GM21717 (cell line): ENCODE results near the gene CEP89.
"Not testable (repeated sequence)": the region's sequence is repeated elsewhere in the genome, so short reads cannot be mapped to it uniquely, and the experiment has no call there.

Experiments used
- ATAC-seq: cut with Tn5 transposase; IDR thresholded peaks from one replicate; pipeline ENCODE4 v1.9.1; 2021; ENCODE audit warnings: mild to moderate bottlenecking, moderate library complexity; ENCODE audit not compliant: unreplicated experiment

CEP89 gene

DNA sequence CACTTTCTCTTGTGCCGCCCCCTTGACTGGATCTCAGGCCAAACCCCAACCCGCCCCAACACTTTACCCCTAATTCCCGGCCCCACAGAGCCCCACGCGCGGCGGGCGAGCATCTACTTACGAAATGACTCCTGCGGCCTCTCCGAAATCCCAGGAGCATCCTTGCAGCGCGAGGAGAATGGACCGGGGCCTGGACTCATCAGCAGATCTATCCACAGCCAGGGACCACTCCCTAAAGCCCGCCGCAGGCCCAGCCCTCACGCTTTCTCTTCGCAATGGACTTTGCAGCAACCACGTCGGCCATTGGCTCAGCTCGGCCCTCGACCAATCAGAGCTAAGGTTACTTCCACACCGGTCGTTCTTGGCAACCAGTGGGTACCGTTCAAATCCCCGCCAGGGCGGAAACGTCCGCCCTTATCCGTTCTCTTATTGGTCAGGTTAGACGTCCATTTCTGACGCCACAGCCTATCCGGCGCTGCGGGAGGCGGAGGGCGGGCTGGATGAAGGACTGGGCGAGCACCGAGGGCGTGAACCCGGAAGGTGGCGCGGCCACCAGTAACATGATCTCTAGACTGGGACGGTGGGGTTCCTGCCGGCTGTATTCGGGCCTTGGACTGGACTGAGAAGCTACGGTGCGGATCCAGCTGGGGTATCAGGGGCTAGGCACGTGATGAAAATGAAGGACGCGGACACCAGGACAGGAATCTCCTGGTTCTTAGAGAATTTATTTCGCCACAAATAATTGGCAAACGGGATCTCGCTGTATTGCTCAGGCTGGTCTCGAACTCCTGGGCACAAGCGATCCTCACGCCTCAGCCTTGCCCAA, at the start of gene CEP89, which contains the start of gene FAAP24:
CEP89 (minus strand) TSS at position 244 of the 826 bp plus-strand sequence; CDS start at position 160, 84 bp downstream.
FAAP24 (plus strand) TSS at position 528 of the 826 bp plus-strand sequence. CDS start 955 bp downstream, outside the sequence.
- peak; percentile 95 for ATAC-seq

DNA sequence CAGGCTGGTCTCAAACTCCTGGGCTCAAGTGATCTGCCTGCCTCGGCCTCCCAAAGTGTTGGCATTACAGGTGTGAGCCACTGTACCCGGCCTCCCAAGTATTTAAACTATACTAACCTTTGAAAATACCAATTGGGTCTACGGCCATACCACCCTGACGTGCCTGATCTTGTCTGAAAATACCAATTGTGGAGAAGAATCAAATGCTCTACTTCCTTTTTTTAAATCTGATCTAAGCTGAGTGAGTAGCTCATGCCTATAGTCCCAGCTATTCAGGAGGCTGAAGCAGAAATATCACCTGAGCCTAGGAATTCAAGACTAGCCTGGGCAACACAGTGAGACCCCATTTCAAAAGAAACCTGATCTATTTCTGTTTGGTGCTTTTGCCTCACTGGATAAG, 39.1 kb upstream of the CEP89 start:
- not testable (repeated sequence) for ATAC-seq

DNA sequence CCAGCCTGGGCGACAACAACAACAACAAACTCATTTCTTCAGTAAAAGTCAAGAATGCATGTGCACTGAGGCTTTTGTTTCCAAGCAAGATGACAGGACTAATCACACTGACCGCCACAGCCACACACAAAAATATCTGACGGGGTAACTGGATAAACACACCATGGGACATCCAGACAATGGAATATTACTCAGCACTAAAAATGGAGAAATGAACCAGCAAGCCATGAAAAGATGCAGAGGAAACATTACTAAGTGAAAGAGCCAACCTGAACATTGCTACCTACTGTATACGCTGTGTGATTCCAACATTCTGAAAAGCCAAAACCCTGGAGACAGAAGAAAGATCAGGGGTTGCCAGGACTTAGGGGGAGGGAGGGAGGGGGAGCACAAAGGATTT, 37.0 kb upstream of the CEP89 start:
- ATAC-seq: no peak

DNA sequence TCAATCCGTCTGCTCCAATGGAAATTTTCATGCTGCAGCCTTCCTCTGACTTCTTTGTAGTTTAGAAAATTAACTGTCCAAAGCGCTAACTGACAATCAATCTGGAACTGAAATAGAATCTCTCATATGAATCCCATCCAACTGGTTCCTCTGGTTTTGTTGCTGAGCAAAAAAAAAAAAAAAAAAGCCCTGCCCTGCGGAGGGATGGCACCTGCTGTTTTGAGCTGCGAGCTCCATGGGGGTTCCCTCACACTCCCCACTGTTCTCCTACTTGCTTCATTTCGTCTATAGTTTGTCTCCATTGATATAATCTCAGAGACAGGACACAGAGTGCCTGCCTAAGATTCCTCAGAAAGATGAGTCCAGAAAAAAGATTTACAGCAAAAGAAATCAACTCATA, 33.7 kb upstream of the CEP89 start:
- ATAC-seq: no peak

DNA sequence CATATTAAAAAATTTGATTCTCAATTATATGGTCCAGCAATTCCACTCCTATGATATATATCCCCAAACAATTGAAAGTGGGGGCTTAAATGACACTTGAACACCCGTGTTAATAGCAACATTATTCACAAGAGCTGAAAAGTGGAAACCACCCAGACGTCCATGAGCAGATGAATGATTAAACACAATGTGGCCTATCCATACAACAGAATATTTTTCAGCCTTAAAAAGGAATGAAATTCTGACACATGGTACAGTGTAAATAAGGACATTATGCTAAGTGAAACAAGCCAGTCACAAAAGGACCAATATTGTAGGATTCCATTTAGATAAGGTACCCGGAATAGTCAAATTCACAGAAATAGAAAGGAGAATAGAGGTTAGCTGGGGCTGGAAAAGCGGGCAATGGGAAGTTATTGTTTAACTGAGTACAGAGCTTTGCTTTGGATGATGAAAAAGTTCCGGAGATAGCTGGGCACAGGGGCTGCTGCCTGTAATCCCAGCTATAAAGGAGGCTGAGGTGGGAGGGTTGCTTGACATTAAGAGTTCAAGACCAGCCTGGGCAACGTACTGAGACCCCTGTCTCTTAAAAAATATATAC, 31.8 kb upstream of the CEP89 start:
- not testable (repeated sequence) for ATAC-seq

DNA sequence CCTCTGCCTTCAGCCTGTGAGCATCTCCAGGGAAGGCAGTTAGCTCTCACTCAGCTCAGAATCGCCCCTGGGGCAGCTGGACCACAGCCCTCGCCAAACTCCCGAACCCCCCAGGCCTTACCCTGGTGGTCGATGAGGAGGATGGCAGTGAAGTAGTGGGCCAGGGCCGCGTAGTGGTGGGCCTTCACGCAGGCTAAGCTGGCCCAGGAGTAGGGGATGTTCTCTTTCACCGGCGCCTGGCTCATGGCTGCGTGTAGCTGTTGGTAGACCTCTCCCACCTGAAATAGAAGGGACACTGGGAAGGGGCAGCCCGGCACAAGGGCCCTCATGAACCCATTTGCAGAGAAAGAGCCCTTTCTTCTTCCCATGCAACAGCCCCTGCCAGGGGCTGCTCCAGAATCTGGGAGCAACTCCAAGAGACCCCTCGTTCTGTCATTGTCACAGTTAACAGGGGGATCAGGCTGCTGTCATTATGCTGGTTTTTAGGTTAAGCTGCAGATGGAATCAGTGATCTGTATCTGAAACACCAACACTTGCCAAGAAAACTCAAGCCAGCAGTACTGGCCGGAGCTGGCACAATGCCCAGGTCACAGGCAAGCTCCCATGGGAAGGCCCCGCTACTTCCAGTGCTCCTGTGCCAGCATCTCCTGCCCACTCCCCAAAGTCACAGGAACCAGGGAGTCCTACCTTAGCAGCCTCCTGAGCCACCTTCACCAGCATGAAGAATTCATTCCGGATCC, 30.5 kb upstream of the CEP89 start:
- ATAC-seq: not testable (repeated sequence)

DNA sequence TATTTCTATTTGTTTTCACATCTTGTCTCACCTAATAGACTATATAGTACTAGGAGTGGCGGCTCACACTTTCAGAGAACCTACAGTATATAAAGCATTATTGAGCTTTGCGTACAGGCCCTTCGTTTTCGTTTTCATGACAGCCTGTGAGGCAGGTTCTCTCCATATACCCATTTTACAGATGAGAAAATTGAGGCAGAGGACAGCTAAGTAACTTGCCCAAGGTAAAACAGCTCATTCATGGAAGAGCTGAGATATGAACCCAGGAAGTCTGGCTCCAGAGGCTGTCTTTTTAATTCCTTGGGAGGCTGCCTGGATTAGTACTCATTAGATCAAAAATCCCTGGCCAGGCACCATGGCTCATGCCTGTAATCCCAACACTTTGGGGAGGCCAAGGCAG, 29.2 kb upstream of the CEP89 start:
- no peak for ATAC-seq

DNA sequence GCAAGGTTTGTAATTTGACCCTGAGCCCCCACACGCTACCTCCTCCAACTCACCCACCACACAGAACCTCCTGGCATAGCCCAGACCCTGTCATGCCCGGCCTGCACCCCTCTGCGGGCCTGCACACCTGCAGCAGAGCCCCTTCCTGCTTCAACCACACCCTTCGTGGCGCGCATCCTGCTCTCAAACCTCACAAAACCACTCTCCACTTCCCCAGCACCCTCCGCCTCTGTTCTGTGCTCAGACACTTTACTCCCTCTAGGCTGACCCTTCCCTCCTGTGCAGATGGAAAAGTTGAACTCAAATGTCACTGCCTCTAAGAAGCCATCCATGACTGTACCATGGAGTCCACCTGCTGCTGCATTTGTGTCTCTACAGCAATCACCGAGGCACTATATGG, 28.8 kb upstream of the CEP89 start:
- no peak for ATAC-seq

DNA sequence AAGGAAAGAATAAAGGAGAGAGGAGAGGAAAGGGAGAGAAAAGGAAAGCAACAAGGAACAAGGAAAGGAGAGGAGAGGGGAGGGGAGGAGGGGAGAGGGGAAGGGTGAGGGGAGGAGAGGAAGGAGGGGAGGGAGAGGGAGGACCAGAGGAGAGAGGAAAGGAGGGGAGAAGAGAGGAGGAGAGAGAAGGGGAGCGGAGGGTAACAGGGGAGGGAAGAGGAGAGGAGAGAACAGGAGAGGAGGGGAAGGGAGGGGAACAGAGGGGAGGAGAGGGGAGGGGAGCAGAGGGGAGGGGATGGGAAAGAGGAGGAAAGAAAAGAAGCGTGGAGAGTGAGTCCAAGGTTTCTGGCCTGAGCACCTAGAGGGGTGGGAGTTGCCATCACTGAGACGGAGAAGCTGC, 27.0 kb upstream of the CEP89 start:
- ATAC-seq: no peak

DNA sequence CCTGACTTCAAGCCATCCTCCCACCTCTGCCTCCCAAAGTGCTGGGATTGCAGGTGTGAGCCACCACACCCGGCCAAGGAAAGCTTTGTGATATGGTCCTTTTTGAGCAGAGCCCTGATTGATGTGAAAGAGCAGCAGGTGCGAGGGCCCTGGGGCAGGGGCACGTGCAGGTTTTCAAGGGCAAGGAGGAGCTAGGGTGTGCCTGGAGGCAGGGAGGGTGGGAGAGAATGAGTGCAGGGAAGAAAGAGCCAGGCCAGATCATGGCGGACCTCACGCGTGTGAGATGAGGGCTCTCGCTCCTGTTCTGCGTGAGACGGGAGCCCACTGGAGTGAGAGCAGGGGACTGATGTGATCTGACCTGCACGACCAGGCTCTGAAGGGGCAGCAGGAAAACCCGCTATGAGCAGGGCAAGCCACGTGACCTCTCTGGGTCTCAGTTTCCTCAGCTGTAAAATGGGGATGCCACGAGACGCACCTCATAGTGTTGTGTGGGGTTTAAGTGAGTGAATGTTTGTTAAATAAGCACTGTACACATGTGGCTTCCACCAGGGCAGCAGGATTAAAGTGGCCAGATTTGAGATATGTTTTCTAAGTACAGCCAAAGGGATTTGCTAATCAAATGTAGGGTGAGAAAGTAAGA, 26.1 kb upstream of the CEP89 start:
- ATAC-seq: no peak

DNA sequence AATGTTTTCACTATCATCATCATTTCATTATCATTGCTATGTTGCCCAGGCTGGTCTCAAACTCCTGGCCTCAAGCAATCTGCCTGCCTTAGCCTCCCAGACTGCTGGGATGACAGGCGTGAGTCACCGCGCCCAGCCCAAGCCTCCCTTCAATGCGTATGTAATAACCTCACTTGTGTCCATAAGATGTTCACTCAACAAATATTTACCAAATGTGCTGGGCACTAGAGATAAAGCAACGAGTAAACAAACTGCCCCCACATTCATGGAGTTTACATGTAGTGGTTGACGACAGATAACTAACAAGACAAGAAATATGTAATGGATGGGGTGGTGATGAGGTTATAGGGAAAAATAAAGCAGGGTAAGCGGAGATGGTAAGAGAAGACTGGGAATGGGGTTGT, 25.3 kb upstream of the CEP89 start:
- ATAC-seq: not testable (repeated sequence)

DNA sequence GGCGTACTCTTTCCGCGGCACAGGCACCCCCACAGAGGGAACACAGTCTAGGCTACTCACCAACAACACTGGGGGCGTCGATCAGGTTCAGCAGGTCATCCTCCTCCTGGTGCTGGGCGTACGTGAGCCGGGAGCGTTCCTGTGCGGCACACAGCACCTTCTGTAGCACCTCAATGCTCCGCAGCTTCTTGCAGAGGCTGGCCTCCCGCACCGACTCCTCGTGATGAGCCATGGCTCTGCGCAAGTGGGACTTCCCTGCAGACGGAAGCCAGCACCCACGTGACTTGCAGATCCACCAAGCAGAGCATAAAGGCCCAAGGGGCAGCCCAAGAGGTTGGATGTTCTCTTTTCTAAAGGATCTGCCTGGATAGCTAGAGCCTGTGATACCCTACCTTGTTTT, 24.2 kb upstream of the CEP89 start:
- not testable (repeated sequence) for ATAC-seq

DNA sequence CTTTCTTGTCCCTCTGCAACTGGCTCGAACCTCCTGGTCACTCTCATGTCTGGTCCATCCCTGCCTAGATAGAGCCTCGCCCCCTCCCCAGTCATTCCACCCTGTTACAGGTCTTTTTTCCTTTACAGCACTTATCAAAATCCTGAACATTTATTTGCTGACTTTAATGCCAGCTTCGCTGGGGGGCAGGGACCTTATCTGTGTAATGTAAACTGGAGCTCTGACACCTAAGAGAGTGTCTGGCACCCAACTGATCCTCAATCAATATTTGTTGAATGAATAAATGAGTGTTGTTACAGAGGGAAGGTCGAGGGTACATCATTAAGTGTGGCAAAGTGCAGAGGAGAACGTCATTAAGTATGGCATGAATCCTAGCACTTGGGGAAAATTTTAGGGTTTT, 17.0 kb upstream of the CEP89 start:
- no peak for ATAC-seq

DNA sequence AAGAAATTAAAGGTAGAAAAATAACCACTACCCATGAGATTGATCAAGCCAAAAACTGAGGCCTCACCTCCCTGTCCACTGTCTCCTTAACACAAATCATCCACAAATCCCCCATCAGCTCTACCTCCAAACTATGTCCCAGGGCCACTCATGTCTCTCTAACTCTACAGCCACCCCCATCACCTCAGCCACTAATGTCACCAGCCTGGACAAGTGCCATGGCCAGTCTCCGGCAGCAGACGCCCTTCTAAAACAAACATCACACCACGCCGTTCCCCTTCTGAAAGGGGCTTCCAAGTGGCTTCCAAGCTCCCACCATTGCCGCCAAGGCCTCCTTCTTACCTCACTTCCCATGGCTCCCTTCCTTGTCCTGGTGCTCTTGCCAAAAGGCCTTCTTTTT, 16.5 kb upstream of the CEP89 start:
- not testable (repeated sequence) for ATAC-seq

DNA sequence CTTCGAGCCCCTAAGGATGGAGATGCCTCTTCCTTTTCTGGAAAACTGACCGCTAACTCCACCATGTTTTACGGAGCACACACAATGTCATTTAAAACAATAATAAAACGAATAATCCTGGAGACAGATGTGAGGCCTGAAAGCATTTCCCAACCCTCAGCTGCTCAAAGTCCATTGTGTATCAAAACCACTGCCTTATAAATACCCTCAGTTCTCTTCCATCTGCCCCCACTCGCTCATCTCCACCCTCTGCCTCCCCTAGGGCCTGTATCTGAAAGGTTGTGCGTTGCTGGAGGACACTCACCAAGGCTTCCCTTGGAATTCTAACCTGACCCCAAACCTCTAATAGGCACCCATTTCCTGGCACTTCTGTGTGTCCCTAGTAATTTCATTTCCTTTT, 10.7 kb upstream of the CEP89 start:
- ATAC-seq: not testable (repeated sequence)

DNA sequence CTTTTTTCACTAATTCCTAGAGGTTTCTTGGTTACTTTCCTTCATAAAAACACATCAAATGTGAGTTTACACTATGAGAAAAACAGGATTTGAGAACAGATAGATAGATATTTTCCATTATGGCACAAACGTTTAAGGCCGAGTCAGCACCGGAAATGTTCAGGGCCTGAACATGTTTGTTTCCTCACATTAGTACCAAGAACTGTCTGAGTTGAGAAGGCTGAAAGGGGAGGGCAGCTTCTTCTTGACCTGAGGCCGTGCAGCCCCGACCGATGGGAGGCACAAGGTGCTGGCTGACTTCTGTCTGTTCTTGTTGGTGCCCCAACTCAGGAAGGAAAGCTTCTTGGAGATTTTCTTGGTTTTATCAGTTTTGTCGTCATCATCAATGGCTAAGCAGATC, 8.0 kb upstream of the CEP89 start:
- ATAC-seq: not testable (repeated sequence)

DNA sequence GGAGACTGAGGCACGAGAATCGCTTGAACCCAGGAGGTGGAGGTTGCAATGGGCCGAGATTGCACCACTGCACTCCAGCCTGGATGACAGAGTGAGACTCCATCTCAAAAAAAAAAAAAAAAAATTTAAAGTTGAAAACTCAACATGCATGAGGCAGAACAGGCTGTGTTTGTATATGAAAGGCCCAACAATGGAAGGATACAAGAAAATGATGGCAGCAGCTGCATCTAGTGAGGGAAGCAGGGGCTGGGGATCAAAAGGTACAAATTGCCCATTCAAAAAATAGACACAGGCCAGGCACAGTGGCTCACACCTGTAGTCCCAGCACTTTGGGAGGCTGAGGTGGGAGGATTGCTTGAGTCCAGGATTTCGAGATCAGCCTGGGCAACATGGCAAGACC, 6.1 kb upstream of the CEP89 start:
- not testable (repeated sequence) for ATAC-seq

DNA sequence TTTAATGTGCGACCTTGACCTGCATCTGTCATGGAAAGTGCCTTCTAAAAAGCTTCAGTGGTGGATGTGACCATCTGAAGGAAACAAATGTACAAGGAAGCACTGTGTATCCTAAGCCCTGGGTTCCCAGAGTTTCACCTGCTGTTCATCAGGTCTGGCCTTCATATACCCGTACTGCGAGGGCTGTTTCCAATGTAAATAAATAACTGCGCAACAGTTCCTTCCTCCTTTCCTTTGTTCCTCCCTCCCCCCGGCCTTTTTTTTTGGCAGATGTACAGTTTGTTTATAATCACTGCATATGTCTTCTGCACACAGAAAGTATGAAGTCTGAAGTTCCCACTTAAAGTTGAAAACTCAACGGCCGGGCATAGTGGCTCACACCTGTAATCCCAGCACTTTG, 5.5 kb upstream of the CEP89 start:
- ATAC-seq: no peak

DNA sequence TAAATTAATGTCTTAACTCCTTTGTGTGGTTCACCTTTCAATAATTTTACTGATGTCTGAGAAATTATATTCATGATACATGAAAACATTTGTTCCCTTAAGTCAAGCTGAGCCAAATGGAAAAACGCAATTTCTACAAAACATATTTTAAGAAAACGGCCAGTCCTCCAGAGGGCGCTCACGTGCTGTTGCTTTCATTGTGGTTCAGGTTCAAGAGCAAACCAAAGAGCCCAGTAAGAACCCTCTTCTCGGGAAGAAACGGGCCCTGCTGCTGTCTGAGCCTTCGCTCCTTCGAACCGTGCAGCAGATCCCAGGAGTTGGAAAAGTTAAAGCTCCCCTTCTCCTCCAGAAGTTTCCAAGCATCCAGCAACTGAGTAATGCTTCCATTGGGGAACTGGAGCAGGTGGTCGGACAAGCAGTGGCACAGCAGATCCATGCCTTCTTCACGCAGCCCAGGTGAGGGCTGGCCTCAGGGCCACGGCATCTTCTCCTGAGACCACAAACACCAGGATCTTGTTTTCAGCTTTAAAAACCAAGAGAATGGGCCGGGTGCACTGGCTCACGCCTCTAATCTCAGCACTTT, 4.6 kb upstream of the CEP89 start:
- no peak for ATAC-seq

DNA sequence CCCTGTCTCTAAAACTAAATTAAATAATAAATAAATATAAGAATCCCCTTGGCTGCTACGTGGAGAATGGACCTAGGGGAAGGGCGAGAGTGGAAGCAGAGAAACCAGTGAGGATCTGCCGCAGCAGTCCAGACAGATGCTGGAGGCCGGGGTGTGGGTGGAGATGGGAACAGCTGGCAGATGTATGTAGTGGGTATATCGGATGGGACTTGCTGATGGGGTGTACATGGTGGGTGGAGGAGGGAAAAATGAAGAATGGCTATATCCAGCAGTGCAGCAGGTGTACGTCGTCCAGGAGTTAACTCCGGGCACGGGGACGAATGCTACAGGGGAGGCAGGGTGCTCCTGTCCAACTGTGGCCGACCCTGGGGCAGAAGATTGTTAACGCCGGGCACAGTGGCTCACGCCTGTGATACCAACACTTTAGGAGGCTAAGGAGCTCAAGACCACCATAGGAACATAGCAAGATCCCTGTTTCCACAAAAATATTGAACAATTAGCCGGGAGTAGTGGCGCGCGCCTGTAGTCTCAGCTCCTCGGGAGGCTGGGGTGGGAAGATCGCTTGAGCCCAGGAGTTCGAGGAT, 654 bp downstream of the CEP89 start:
- no peak for ATAC-seq
